Measurements from ENCODE around the gene BBLN.
A peak's percentile ranks its signal among the peaks of the same experiment; 100 is the strongest.
"Not testable (repeated sequence)": the region's sequence is repeated elsewhere in the genome, so short reads cannot be mapped to it uniquely, and the experiment has no call there.

BBLN gene

DNA sequence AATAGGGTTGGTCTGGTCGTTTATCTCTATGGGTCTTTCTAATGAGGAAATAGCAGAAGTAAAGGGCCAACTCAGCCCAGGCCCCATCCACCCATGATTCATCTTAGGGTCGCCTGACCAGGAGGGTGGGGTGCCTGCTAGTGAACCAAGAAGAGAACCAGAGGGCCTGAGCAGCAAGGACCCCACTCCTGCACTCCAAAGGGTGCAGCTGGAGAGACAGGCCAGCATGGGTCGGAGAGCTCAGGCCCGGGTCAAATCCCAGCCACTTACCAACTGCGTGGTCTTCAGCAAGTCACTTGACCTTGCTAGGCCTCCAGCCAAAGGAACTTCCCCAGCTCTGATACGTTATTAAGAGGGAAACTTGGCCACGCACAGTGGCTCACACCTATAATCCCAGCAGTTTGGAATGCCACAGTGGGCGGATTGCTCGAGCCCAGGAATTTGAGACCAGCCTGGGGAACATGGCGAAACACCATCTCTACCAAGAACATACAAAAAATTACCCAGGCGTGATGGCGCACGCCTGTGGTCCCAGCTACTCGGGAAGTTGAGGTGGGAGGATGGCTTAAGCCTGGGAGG is 4.3 kb downstream of the BBLN start:
- DNase-seq: no peak

GRCh38 chr9:128166169-128166568 is 6.1 kb downstream of the BBLN start:
- no peak for DNase-seq

DNA sequence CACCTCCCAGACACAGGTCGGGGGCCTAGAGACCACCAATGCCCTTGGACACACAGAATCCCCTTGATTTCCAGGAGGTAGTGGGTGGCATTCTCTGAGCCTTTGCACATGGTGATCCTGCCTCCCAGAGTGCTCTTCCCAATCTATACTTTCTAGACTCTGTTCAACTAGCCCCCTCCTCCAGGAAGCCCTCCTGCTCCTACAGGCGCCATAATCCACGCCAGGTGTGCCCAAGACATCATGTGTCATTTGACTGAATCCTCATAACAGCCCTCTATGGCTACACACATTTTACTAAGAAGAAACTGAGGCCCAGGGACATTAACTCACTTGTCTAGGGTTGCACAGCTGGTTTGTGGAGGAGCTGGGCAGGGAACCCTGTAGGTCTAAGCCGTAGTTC is 7.1 kb downstream of the BBLN start:
- no peak for DNase-seq

DNA sequence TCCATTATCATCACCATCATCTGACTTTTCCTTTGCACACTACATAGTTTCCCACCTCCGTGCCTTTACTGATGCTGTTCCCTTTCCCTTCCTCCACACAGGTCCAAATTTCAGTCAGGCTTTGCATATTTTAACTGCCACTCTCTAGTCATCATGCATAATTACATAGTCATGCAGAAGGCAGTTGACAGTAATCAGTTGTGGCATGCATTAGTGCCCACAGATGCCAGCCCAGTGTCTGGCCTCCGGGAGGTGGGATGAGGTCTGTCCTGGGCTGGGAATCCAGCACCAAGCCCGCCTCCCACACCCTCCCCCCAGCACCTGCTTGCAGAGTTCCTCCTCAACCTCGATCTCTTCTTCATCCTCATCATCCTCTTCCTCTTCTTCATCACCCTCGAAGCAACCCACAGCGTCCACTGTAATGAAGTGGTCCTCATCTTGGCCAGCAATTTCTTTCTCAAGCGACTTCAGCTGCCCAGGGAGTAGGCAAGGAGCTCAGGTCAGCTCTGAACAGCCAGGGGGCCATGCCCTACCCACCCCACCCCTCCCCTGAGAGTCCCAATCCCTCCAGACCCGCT is 8.8 kb downstream of the BBLN start:
- no peak for DNase-seq

DNA sequence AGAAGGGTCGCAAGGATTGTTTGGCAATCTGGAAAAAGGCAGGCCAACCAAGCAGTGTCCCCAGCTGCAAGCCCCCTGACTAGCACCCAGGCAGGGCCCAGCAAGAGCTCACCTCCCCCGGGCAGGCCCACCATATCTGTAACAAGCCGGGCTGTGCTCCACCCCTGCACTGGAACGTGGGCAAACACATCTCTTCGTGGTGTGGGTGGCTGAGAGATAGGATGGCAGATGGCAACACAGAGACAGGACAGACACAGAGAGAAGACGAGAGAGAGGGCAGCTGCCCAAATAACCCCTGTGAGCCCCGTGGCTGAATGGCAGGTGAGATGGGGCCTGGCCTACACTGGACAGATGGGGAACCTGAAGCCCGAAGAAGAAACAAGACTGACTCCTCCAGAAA is 9.4 kb downstream of the BBLN start:
- no peak for DNase-seq

DNA sequence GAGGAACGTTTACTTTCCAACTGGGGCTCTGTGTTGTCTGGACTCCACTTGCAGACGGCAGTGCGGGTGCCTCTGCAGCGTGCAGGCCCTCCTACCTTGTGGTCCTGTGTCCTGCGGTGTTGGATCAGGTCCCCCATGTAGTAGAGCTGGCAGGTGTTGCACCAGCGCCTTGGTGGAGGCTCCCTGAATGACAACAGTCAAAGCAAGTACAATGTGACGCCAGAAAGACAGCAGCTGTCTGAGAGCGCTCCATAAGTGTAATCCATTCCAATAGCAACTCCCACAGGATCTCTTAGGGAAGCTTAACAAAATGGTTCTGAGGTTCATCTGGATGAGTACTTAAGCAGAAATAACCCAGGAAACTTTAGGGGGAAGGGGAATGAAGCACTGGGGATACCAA is 9.9 kb downstream of the BBLN start:
- no peak for DNase-seq

- DNase-seq: no peak
These were observed 14.0 kb downstream of the BBLN start for GRCh38 chr9:128174062-128174461.

DNA sequence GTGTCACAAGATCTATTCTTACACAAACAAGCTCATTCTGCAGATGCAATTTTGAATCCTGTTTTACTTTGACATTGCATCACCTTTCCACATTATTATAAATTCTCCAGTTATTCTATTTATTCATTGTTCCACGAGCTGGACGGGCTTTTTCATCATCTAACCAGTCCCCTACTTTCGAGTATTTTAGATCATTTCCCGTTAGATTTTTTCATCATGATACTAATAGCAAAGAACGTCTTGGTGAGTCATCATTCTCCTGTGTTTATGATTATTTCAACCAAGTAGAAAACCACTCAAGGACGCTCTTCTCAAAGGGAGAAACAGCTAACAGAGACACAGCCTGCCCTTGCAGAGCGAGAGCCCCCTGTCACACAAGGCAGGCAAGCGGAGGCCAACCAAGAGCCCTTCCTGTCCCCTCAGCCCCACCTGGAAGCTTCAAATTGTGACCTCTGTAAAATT is 15.1 kb downstream of the BBLN start:
- DNase-seq: no peak

DNA sequence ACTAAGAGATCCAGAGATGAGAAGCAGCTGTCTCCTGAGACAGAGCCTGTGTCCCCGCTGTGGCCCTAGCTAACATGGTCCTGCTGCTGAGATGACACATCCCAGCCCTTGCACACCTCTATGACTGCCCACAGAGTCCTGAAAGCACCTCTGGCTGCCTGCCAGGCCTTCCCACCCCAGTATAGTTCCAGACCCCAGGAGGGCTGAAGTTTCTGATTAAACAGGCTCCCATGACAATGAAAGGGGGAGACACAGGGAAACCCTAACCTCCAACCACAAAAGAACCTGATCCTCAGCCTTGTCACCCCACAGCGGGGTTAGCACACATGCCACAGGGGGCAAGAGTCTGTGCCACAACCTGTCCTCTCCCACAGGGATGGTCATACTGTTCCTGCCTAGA is 15.7 kb downstream of the BBLN start:
- DNase-seq: no peak

- DNase-seq: no peak
These were observed 18.9 kb downstream of the BBLN start for GRCh38 chr9:128178806-128179431.

GRCh38 chr9:128180001-128180400 is 19.9 kb downstream of the BBLN start:
- DNase-seq: no peak

GRCh38 chr9:128180447-128180846 is 20.4 kb downstream of the BBLN start:
- DNase-seq: no peak

- DNase-seq: not testable (repeated sequence)
These were observed 21.4 kb downstream of the BBLN start for GRCh38 chr9:128181480-128181879.

- DNase-seq: no peak
These were observed 23.0 kb downstream of the BBLN start for GRCh38 chr9:128182893-128183588.

- no peak for DNase-seq
These were observed 26.2 kb downstream of the BBLN start for GRCh38 chr9:128185979-128186965.

- DNase-seq: no peak
These were observed 27.3 kb downstream of the BBLN start for GRCh38 chr9:128187361-128187760.

DNA sequence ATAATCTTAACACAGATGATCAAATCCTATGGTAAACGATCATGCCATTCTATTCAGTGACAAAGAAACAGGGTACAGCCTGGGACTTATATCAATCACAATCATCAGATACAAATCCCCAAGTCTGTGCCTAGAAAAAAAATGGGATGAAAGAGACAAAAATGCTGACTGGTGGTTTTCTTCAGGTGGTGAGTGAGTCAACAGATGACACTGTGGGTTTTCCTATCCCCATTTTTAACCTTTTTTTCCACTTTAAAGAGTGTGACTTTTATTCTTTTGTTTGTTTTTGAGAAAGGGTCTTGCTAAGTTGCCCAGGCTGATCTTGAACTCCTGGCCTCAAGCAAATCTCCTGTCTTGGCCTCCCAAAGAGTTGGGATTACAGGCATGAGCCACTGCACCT is 28.1 kb downstream of the BBLN start:
- DNase-seq: no peak

DNA sequence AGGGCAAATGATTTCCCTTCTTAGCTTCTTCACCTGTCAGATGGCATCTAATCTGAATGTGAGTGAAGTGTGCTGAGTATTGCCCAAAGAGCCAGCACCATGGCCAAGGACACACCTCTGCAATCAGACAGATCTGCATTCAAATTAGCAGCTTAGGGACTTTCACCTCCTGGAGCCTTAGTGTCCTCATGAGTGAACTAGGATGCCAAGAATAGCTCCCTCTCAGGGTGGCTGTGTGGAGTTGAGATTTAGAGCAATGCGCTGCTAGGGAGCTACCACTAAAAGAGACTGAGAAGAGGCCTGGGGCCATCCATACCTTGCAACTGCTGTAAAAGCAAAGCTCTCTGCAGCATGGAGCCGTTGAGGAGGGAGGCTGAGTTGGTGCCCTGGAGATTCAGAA is 29.9 kb downstream of the BBLN start:
- no peak for DNase-seq

- DNase-seq: peak; percentile 5
These were observed 30.7 kb downstream of the BBLN start for GRCh38 chr9:128190516-128191405.

DNA sequence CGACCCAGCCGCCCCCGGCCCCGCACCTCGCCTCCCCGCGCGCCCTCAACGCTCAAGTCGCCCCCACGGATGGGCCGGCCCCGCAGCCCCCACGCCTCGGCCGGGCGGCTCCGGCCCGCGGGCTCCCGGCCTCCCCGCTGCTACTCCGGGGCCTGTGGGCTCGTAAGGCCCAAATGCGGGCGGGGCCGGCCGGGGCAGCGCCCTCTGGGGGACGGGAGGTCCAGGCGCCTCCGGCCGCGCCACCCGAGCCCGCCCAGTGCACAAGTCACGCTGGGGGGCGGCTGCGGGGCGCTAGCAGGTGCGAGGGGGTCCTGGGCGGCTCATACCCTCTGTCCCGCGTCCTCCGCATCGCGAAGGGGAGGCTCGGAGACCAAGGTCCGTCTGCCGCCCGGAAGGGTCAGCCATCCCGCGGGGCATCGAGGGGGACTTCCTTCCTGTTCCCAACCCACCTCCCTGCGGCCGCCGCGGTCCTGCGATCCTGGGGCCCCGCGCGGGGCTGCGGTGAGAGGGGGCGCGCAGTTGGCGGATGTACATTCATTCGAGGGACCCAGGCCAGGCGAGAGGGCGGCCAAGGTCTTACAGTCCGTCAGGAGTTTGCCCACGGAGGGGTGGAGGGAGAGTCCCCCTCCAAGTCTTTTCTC is 31.5 kb downstream of the BBLN start, which contains the start of gene CIZ1:
Gene CIZ1 (minus strand): TSS at position 167 of the 641 bp plus-strand sequence. CDS start 715 bp downstream, outside the sequence.
- DNase-seq: peak; percentile 81
